Kasumi-1 (cell line): Measurements from ENCODE around the gene CRB2.
"Not testable (repeated sequence)": the region's sequence is repeated elsewhere in the genome, so short reads cannot be mapped to it uniquely, and the experiment has no call there.

Experiments used
- DNase-seq, 2 experiments: peaks; one replicate each; lab custom pipeline; 2025; lab: John Stamatoyannopoulos, UW

The CRB2 gene

DNA sequence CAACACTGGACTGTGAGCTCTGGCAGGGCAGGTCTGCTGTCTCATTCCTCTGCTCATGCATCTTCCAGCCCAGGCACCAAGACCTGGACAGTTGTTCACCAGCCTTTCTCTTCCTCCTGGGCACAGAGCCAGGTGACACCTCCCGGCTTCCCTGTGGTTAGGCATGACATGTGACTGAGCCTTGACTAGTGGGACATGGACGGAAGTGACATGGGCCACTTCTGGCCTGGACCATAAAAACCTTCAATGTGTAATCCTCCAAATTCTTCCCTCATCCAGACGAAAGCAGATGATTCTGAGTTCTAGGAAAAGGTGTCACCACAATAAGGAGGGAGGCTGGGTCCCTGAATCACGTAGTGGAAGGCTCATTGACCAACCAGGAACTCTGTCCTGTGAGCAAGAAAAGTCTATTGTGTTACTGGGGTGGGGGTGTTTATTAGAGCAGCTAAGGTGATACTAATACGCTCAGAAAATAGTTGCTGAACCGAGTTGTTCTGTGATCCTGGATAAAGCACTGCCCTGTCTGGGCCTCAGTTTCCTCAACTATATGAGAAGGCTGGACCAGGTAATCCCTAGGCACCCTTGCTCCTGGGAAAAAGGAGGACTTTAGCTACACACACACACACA is 26.6 kb upstream of the CRB2 start:
- peak in 1 of 2 experiments; percentile 13 for DNase-seq

DNA sequence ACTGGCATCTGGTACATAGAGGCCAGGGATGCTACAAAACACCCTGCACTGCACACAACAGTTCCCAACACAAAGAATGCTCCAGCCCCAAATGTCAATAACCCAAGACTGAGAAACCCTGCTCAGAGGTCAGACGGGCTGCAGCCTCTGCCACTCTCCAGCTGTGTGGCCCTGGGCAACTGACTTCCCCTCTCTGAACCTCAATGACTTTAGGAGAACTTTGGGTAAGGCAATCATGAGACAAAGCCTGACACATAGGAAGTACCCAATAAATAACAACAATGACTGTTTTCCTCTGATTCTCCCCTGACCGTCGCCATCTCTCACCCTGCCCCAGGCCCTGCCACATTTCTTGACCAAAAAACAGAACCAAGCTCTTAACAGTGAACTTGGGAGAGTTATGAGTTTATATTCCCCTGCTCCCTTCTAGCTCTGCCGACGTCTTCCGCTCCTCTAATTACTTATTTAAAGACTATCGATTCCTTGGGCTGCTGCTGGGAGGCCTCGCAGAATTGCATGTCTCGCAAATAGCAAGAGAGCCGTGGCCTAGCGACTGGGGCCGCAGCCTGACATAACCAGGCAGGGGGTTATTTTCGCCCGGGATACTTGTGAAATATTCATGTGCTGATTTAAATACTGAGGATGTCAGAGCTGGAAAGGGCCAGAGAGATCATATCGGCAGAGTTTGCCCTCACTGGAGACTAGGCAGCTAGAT is 24.5 kb upstream of the CRB2 start:
- no peak for DNase-seq

DNA sequence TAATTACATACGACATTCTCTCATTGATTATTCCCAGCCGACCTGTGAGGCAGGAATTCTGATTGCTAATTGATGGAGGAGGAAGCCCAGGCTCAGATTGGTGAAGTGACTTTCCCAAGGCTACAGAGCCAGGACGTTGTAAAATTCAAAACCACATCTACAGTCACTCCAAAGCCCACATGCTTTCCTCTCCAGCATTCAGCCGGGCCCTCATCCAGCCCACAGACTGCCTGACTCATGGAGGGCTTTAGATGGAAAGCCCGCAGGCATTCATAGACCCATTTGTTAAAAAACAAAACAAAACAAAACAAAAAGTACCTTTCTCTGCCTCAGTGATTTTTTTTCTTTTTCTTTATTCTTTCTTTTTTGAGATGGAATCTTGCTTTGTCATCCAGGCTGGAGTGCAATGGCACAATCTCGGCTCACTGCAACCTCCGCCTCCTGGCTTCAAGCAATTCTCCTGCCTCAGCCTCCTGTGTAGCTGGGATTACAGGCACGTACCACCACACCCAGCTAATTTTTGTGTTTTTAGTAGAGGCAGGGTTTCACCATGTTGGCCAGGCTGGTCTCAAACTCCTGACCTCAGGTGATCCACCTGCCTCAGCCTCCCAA is 22.8 kb upstream of the CRB2 start:
- DNase-seq, result not testable (repeated sequence)

DNA sequence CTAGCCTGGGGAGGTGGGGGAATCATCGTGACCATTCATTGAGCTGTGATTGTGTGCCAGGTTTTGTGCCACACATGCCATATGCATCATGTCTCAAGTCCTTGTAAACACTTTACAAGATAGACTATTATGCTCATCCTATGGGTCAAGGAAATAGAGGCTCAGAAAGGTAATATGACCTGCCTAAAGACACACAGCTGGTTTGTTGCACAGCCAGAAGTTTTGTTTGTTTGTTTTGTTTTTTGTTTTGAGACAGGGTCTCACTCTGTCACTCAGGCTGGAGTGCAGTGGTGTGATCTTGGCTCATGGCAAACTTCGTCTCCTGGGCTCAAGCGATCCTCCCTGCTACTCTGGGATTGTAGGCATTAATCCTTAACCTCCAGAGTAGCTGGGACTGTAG is 21.4 kb upstream of the CRB2 start:
- no peak for DNase-seq

DNA sequence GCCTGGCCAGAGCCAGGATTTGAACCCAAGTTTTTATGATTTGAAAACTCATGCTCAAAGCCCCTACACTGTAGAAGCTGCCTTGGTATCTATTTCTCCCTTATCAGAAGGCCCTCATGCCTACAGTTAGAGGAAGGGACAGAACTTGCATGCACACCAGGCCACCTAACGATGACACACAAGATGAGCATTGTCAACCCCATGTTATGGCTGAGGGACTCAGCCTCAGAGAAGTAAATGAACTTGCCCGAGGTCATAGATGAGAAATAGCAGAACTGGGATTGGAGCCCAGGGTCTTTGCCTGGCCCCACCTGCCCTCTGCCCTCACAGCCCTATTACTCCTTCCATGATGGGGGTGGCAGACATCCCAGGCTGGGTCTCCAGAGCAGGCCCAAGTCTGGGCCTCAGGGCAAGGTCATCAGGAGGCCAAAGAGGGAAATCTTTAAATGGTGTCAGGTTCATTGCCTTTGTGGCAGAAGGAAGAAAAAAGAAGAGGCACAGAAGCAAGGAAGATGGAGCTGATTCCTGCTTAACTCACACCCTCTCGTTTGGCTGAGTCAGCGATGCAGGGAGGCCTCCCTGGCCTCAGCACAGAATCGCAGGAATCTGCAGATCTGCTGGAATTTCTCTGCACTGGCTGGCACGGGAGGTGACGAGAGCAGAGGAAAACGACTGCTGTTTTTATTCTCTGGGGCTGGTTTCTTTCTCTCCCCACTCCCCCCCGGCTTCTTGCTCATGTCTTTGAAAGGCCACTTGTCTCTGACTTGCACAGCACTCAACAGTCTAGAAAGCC is 20.6 kb upstream of the CRB2 start:
- no peak for DNase-seq

DNA sequence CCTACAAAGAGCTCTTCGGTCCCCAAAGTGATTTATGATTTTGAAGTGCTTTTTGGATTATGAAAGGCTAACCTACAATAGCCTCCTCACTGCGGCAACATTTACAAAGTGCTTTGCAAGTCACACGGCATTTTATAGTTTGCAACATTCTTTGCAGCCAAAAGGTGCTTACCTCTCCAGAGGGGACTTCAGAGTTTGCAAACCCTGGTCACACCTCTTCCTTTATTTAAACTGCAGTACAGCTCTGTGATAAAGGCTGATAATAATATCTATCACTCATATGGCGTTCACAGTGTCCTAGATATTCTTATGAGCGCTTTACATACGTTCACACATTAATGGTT is 20.0 kb upstream of the CRB2 start:
- no peak for DNase-seq

DNA sequence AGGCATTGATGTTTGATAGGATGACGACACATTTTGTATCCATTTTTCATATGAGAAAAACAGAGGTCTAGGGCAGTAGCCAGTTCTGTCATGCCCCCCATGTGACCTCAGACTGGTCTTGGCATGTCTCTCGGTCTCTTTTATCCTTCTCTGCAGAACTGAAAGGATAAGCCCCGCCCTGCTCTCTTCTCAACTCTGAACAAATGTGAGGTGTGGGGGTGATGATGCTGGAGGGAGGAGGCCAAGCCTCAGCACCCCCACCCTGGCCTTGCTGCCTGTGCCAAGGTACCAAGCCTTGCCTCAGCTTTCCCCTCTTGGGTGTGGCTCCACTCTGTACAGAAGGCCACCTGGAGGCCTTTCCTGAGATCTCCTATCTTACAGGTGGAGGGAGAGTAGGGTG is 19.5 kb upstream of the CRB2 start:
- no peak for DNase-seq

DNA sequence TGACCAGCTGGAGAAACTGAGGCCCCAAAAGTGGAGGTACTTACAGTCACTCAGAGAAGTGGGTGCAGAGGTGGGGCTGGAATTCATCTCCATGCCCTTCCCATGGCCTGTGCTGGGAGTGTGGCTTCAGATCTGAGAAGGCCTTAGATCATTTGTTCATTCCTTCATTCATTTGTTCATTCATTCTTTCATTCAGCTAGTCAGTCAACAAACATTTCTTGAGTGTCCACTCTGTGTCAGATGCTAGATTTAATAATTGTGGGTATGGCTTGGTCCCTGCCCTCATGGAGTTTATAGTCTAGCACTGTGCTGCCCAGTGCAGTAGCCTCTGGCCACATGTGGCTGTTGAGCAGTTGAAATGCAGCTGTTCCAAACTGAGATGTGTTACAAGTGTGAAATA is 19.0 kb upstream of the CRB2 start:
- DNase-seq, result no peak

DNA sequence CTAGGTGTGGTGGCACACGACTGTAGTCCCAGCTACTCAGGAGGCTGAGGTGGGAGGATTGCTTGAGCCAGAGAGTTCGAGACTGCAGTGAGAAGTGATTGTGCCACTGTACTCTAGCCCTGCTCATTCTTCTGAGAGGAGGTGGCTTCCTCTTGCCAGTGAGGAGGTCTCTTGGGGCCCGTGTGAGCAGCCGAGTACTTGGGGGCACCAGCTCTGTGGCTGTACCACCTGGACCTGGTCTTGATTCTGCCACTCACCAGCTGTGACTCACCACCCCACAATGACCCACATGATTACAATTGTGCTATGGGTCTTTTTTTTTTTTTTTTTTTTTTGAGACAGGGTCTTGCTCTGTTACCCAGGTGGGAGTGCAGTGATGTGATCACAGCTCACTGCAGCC is 18.0 kb upstream of the CRB2 start:
- no peak for DNase-seq

DNA sequence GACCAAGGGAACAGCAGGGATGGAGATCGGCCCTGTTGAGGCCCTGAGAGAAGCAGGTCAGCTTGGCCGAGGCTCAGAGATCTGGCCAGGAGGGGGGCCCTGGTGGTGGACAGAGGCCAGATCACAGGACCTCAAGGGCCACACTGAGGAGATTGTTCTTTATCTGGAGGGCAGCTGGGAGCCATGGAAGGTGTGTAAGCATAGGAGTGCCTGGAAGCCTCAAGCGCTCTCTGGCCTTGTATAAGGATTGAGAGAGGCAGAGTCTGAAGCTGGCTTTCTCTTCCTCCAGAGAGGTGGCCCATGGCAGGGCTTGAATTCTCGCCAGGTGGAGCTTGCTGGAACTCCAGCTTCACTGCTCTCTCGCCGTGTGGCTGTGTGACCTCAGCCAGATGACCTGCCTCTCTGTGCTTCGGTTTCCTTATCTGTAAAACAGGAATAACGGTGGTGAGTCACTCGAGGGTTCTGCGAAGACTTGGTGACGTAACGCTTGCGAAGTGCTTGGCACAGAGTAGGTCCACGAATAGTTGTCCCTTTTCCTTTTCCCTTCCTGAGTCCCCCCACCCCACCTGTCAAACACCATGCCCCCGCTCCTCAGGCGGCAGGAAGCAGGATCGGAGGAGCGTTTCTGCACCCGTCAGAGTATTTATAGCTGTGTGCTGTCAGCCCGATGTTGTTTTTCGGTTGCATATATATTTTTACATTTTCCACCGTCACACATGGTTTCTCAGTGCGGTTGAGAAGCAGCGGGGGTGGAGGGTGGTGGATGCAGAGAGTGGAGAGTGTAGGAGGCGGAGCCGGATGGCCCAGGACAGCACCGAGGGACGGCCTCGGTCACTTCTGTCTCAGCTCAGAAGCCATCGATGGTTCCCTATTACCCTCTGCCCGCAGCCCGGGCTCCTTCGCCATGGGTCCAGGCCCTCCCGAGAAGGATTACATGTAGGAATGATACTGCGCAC is 17.0 kb upstream of the CRB2 start:
- DNase-seq, result peak; percentile 51 to 68

DNA sequence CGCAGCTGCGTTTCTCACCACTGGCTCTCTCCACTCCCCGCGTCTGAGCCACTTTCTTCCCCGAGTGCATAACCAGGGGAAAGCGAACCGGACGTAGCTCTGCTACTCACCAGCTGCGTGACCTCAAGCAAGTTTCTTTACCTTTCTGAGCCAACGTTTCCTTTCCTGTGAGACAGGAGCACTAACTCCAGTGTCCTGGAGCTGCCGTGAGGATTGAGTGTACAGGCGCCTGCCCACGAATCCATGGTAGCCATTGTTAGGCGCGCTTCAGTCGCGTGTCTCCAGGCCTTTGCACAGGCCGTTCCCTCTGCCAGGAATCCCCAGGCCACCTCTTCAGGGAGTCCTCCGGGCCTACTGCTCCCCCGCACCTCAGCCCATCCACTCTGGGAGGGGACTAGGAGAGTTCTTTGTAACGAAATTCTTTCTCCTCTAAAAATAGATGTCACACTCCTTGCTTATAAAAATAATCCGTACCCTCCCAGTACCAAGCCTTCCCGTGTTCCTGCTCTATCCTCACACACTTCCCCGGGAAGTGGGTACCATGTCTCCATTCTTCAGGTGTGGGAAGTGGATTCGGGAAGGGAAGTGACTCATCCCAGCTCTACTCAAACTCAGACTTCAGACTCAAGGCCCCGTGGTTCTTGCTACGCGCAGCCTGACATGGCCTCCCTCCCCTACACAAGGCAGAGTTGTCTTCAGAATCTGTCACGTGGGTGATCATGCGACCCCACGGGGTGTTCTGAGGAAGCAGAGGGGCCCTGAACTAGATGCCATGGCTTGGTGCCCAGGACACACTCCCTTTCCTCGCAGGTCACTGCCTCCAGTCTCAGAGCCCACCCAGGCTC is 16.1 kb upstream of the CRB2 start:
- peak; percentile 46 to 53 for DNase-seq

DNA sequence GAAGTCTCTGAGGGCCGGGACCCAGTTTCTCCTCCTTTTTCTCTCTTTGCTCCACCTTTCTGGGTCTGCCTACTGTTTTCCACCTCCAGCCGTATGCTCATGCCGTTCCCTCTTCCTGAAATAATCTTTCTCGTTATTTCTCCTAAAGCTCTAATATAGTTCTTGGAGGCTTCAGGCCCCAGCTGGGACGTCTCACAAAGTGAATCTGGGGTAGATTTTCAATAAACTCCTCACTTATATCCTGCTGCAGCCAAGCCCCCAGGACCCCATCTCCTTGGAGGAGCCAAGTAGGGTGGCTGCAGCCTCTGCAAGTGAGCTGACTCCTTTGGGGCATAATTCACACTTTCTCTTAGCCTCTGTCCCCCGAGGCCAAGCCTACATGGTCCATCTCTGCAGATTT is 14.2 kb upstream of the CRB2 start:
- no peak for DNase-seq

DNA sequence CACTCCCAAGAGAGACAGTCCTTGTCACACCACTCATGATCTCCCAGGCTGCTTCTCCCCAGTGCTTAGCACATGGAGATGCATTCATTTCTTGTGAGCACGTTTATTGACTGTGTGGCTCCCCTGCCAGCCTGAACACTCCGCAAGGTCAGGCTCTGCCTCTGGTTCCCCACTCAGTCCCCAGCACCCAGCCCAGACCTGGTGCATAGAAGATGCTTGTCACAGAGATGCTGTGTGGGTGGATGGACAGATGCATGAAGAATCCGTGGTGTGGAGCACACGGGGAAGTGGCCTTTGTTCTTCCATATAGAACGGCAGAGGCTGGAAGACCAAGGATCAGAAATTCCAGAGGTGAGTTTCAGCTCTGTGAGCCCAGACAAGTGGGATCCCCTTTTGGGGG is 13.8 kb upstream of the CRB2 start:
- no peak for DNase-seq

DNA sequence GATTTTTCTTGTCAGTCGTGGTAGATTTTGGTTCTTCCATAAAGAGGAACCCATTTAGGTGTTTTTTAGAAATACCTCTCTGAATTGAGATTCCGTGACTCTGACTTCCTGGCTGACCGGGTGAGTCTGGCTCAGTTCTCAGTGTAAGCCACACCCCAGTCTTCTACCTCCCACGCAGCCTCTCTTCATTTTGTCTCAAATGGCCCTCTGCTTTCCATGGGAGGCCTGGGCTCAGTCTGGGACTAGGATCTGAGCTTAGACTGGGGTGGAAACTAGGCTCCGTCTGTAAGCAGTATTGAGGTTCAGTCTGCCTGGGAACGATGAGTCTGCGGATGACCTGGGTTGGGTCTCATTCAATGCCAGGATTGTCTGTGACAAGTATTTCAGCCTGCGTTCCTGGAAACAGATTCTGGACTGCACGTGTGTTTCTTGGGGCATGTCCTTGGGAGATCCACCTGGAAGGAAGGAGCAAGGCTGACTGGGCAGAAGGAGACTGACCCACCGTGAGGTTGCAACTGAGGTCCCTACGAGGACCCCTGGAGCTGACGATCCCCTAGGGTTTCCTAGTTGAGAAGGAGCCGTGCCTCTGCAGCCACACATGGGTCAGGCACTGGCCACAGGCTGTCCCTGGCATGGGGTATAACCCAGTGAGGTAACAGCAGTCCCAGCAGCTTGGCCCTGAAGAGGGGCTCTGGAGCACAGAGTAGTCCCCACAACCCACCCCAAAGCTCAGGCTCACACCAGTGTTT is 12.4 kb upstream of the CRB2 start:
- DNase-seq, result no peak

DNA sequence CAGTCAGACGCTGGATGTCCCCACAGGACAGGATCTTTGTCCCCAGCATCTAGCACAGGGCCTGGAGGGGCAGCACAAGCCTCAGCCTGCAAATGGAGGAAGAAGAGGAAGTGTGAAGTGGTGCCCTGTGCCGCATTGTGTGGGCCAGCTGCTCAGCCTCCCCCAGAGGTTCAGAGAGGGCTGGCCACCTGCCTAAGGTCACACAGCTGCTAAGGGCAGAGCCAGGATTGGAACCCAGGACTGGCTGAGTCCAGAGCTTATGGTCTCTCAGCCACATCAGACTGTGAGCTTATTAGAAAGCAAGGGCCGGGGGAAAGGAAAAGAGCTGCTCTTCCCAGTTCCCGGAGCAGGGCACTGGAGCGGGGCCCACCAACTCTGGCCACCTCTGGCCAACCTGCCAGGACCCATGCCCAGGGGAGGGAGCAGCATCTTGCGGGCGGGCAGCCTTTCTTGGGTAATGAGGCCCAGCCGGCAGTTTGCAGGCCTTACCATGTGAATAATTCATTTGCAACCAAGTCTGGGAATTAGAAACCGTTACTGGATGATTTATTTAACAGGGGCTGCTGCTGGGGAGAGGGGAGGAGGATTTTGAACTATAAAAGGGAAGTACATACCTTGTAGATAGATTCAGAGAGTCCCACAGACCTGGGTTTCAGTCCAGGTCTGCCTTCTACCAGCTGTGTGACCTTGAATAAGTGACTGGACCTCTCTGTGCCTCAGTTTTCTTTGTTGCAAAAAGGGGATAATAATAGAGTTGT is 11.6 kb upstream of the CRB2 start:
- DNase-seq, result no peak

DNA sequence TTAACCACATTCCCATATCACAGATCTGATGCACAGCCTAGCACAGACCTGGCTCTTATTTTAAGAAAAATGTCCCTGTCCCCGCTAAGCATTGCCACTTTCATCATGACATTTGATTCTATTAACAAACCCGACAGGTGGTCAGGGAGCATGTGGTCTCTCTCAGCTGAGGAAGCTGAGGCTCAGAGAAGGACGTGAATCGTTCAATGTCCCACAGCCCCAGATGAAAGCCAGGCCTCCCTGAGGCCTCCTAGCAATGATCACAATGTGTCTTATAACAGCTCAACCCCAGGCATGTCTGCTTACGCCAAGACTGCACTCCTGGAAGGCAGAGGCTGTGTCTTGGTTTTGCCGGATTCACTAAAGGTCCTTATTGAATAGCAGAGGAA is 10.4 kb upstream of the CRB2 start:
- DNase-seq, result no peak

DNA sequence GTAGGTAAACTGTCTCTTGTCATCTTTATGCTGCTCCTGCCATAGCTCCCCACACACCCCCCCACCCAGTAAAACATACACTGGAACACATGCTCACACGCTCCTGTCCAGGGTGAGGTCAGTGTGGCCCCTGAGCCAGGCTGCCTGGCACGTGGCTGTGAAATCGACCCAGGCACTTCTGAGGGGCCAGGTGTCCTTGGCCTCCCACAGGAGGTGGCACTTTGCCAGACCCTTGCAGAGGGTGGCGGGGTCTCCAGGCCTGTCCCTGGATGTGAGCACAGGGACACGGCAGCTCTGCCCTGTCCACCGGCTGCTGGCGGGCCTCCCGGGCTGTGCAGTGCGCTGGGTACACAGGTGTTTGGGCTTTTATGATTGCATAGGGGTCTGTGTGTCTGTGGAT is 10.0 kb upstream of the CRB2 start:
- no peak for DNase-seq

DNA sequence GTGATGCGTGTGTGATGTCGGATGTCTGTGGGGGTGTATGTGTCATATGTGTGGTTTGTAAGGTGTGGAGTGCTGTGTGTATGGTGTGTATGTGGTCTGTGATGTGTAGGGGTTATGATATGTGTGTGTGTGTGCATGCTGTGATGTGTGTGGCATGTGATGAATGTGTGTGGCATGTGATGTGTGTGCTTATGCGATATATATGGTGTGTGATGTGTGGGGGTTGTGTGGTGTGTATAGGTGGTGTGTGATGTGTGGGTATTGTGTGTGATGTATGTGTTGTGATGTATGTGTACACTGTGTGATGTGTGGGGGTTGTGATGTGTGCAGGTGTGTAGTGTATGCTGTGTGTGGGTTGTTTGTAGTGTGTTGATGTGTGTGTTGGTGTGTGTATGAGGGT is 9.2 kb upstream of the CRB2 start:
- no peak for DNase-seq

DNA sequence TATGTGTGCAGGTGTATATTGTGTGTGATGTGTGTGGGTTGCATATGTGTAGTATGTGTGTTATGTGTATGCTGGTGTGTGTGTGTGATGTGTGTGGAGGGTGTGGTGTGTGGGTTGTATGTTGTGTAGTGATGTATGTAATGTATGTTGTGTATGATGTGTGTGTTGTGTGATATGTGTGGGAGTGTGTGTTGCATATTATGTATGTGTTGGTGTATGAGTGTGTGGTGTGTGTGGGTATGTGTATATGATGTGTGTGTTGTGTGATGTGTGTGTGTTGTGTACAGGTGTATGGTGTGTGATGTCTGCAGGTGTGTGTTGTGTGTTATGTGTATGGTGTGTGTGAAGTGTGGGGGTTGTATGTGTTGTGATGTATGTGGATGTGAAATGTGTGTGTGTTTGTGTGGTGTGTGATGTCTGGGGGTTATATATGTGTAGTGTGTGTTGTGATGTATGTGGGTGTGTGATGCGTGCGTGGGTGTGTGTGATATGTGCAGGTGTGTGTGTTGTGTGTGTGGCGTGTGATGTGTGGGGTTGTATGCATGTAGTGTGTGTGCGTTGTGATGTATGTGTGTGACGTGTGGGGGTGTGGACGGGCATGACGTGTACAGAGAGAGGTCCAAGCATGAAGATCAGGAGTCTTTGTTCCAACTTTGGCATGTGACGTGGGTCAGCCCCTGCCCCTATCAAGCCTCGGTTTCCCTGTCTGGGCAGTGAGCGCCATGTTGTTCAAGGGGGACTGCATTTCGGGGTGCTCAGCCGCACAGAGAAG is 8.5 kb upstream of the CRB2 start:
- no peak for DNase-seq
